Omental fat pad (tissue), 4 donors: ENCODE results near the gene TBXAS1. TPM values are rescaled to one million over a fixed set of nuclear protein-coding genes. Genes with fewer than 3 reads are reported as not detected.

Experiments
- ATAC-seq: fragments of 150-250 bp; one replicate; pipeline ENCODE4 v1.9.1; 2016; ENCODE audit warnings: mild to moderate bottlenecking, moderate library complexity; ENCODE audit not compliant: low FRiP score
- DNase-seq: peaks from one replicate; pipeline ENCODE4 v3.0.0-alpha.2; 2019; ENCODE audit warnings: low spot score
- total RNA-seq, 4 donors: library from RNA; depleted of rRNA; stranded (reverse); fragments of >200 nt; gene quantifications; one replicate each; pipeline ENCODE4 v1.1.0, GENCODE V29; 2016
- TF ChIP-seq, protein P1 (sequence below), 3 donors: fragments of 450-650 bp; IDR thresholded peaks; one replicate each; pipeline ENCODE4 v1.5.1; 2016 to 2017; ENCODE audit warnings: antibody characterized with exemption in 3 of 3, mild to moderate bottlenecking in 3 of 3, moderate library complexity in 2 of 3

Gene TBXAS1
- total RNA-seq, 4 donors from 2014 or later = 22.2 to 63.4 (median 48.6) TPM

GRCh38 chr7:139867847-139868246 lies 38.8 kb downstream of the TBXAS1 start:
- ATAC-seq (no peak), DNase-seq (no peak)
- TF ChIP-seq, protein P1, sequence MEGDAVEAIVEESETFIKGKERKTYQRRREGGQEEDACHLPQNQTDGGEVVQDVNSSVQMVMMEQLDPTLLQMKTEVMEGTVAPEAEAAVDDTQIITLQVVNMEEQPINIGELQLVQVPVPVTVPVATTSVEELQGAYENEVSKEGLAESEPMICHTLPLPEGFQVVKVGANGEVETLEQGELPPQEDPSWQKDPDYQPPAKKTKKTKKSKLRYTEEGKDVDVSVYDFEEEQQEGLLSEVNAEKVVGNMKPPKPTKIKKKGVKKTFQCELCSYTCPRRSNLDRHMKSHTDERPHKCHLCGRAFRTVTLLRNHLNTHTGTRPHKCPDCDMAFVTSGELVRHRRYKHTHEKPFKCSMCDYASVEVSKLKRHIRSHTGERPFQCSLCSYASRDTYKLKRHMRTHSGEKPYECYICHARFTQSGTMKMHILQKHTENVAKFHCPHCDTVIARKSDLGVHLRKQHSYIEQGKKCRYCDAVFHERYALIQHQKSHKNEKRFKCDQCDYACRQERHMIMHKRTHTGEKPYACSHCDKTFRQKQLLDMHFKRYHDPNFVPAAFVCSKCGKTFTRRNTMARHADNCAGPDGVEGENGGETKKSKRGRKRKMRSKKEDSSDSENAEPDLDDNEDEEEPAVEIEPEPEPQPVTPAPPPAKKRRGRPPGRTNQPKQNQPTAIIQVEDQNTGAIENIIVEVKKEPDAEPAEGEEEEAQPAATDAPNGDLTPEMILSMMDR (IDR thresholded peaks at IDR 0.05) = no peak

- DNase-seq (no peak), ATAC-seq (no peak)
- TF ChIP-seq, protein P1 (IDR thresholded peaks at IDR 0.05) = no peak
Measured at GRCh38 chr7:139869886-139870285, 40.8 kb downstream of the TBXAS1 start.

DNA sequence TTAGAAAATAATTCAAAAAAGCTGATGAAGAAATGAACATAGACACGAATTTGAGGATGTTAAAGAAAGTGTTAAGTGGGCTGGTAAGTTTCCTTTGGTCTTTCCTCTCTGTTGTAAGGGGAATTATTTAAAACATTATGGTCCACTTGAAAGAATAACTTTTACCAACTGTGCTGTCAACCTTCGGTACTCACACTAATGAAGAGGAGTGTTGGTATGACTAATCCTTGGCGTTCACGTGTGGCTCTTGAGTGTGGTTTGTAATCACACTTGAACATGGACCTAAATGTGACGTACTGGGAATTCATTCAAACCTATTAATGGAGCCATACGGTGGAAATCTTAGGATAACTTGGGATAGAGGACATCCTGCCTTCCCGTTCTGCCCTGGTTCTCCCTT lies 41.3 kb downstream of the TBXAS1 start:
- TF ChIP-seq, protein P1 (IDR thresholded peaks at IDR 0.05) = no peak
- ATAC-seq = no peak
- no peak for DNase-seq

DNA sequence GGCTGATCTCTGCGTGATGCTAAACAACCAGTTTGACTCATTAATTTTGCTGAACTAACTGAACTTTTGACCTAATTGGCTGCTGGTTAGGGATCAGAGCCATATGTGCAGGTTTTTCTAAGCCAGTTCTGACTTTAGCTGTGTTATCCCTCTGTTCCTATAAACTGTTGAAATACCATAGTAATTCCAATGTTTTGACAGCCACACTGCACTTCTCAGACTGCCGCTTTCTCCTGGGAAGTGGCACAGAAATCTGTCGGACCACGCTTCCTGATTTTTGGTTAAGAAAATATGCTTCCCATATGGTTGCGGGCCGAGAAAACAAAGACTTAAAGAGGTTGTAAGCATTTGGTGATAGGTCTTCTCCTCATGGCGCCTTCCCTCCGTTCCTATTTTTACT lies 42.3 kb downstream of the TBXAS1 start:
- DNase-seq (no peak), ATAC-seq (no peak)
- TF ChIP-seq, protein P1 (IDR thresholded peaks at IDR 0.05) = no peak

DNA sequence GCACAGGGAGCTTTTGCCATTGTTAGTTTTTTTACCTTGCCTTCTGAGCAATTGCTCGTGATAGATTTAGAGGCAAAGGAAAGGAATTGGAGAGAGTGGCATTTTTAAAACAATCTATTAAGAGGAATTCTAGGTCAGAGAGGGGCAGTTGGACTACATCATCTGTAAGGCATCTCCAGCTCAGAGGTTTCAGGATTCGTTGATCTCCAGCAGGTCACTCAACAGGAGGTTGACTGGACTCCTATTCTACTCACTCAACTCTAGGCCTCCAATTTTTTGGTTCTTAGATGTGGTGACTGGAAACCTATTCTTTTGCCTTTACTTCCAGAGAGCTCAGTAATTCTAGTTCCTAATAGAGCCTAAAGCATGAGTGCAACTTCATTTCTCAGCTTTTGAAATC lies 42.8 kb downstream of the TBXAS1 start:
- ATAC-seq (no peak), DNase-seq (no peak)
- TF ChIP-seq, protein P1 (IDR thresholded peaks at IDR 0.05) = no peak

DNA sequence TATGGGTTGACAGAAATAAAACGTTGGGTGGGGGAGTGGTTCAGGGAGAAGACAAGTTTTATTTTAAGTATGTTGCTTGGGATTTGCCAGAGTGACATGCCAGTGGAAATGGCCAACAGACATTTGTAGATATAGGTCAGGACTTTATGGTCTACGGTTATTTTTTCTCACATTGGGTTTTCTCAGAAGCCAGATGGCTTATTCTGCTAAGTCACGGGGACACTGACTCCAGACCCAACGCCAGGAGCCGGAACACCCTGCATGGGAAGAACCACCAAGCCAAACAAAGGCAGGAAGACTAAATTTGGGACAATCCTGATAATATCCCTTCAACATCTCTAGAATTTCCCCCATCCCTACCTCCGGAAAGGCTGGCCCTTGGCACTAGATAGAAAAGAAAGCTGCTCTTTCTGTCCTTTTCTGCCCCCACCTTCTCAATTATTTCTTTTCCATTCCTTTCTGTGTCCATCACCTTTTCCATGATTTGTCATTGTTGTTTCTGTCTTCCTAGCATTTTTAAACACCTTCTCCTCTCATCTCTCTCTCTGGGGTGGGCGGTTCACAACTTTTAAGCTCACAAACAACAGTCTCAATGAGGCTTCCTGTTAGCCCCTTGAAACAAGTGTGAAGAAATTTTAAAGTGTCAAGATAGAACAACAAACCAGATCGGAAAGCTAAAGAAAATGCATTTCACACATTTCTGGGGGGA lies 44.7 kb downstream of the TBXAS1 start:
- ATAC-seq = no peak
- TF ChIP-seq, protein P1 (IDR thresholded peaks at IDR 0.05) = no peak
- DNase-seq = no peak

- no peak for ATAC-seq
- DNase-seq = no peak
- TF ChIP-seq, protein P1 (IDR thresholded peaks at IDR 0.05) = no peak
Measured at GRCh38 chr7:139874302-139874629, 45.2 kb downstream of the TBXAS1 start.
